Adrenal gland (tissue), 19 donors: Measurements from ENCODE around the gene WT1. TPM values are rescaled to one million over a fixed set of nuclear protein-coding genes. Genes with fewer than 3 reads are reported as not detected.

Experiments used
- DNase-seq, 7 donors: peaks; one replicate each; pipeline ENCODE4 v3.0.0-alpha.2; 2019 to 2020
- H3K27ac ChIP-seq, 5 donors: fragments of 200-600 bp; sonication (generic) in 4 of 5; 1 replicate in 3 of 5; 2 replicates in 2 of 5; pipeline versions ENCODE4 v1.5.1 to v1.8.0; 2016 to 2020; ENCODE audit warnings: mild to moderate bottlenecking in 1 of 5
- H3K27me3 ChIP-seq: fragments of 200-600 bp; 2 replicates; pipeline ENCODE4 v1.8.0; 2021
- H3K36me3 ChIP-seq, 2 donors: fragments of 200-600 bp; replicated peaks in 1 of 2; 1 replicate in 1 of 2; 2 replicates in 1 of 2; pipeline versions ENCODE4 v1.5.1 to v1.8.0; 2018 to 2022
- H3K4me1 ChIP-seq, 2 donors: fragments of 200-600 bp; replicated peaks in 1 of 2; 1 replicate in 1 of 2; 2 replicates in 1 of 2; pipeline versions ENCODE4 v1.5.1 to v1.8.0; 2018 to 2021
- H3K4me3 ChIP-seq, 4 donors: fragments of 200-600 bp; sonication (generic) in 3 of 4; one replicate each; pipeline ENCODE4 v1.5.1; 2016 to 2018
- H3K9me3 ChIP-seq, 3 donors: fragments of 200-600 bp; sonication (generic) in 1 of 3; replicated peaks in 1 of 3; 1 replicate in 2 of 3; 2 replicates in 1 of 3; pipeline versions ENCODE4 v1.5.1 to v1.8.0; 2016 to 2021
- CTCF ChIP-seq, 6 experiments: fragments of 450-650 bp in 4 of 6; fragments of 200-600 bp in 2 of 6; sonication (generic) in 1 of 6; IDR thresholded peaks; 1 replicate in 5 of 6; 2 replicates in 1 of 6; pipeline versions ENCODE4 v1.5.1 to v1.8.0; 2016 to 2021; ENCODE audit warnings: antibody characterized with exemption in 6 of 6, mild to moderate bottlenecking in 2 of 6, moderate library complexity in 1 of 6
- POLR2A ChIP-seq, 2 donors: fragments of 450-650 bp; IDR thresholded peaks; one replicate each; pipeline ENCODE4 v1.6.1; 2017; ENCODE audit warnings: antibody characterized with exemption in 2 of 2, mild to moderate bottlenecking in 2 of 2, moderate library complexity in 1 of 2
- WGBS, 4 donors: extraction: QIAGEN DNeasy Blood & Tissue Kit in 2 of 4; methylation state at CpG; one replicate each; pipeline versions ENCODE4 v1.1.5 to v1.1.7; 2013 to 2017; 5-methylcytosine and 5-hydroxymethylcytosine counted together
- intact Hi-C, 2 donors: fragments of 100-400 bp; cut with DNase I; formaldehyde crosslinking; loops; one replicate each; pipeline versions ENCODE4 v1.14.1 to v1.15.0; 2022 to 2023
- long read RNA-seq, 10 donors: library from polyadenylated mRNA in 3 of 10; unstranded in 2 of 10; stranded (forward) in 1 of 10; transcript quantifications; one replicate each; pipeline ENCODE4 v2.0.0 and lab custom pipeline, GENCODE V29; 2021 to 2026
- polyA plus RNA-seq, 3 donors: library from polyadenylated mRNA; stranded (reverse); fragments of 200-250 nt in 2 of 3; fragments of 350-450 nt in 1 of 3; fragmentation: Illumina TruSeq in 1 of 3; extraction: RNeasy Lipid Tissue Mini Kit (QIAGEN cat#74804) in 1 of 3; gene quantifications; one replicate each; pipeline ENCODE4 v1.2.3, GENCODE V29; 2013 to 2014
- total RNA-seq, 9 donors: library from RNA; depleted of rRNA in 4 of 9; stranded (reverse); fragments of >200 nt in 4 of 9; fragments of 120-200 nt in 1 of 9; fragmentation: NEBNext Ultra II Directional in 1 of 9; extraction: Animal tissue kit (Norgen Biotek cat#: 25700) in 1 of 9; gene quantifications; one replicate each; pipeline versions ENCODE4 v1.1.0 to v1.2.4, GENCODE V29; 2013 to 2023
- donor health status: healthy with polysubstance abuse.
- donor health status: Bipolar disorder and iron deficiency.
- donor health status: DM: yes; HTN: yes; CAD: no.
- donor health status: DM: no; HTN: no; CAD: no.
- donor health status: DM: no; HTN: no; CAD: no.
- donor health status: DM: yes; HTN: yes; CAD: no.

Gene WT1
- 1 to 10 TPM in 1 of 9 donors, under 1 TPM in 5, not detected in 3; 0.14 to 2.8 (median 0.40) TPM for total RNA-seq
- polyA plus RNA-seq = under 1 TPM; 0.15 to 0.56 (median 0.34) TPM
- long read RNA-seq, donor 1 = 0 reads
- long read RNA-seq, donor 2 = 0 reads
- long read RNA-seq, donor 3 = 0 reads
- long read RNA-seq, donor 4 = 0 reads
- long read RNA-seq, donor 5 = 0 reads
- long read RNA-seq, donor 6 = 0 reads
- long read RNA-seq, donor 7 = 0 reads
- long read RNA-seq, donor 8, partial matches to known transcripts = 358 of 606 reads
- long read RNA-seq, donor 8, other reads (novel, unspliced or antisense) = 247 of 606 reads
- long read RNA-seq, donor 9 = 0 reads
- long read RNA-seq, donor 10 = 0 reads

- Histone ChIP-seq H3K36me3 (no peaks in the 10 kb centered on the region), H3K27ac (no peak within 1 kb of the TSS), H3K9me3 (no peaks in the 10 kb centered on the region), H3K4me1 (peaks cover 0 to 14% of the 10 kb centered on the region in 2 donors), H3K27me3 (peaks cover 94% of the 10 kb centered on the region), H3K4me3 (peak within 1 kb of the TSS in 1 of 4 donors; percentile 39)
- intact Hi-C loops = no loop called here
- 0 to 8% (median 3%) methylated on average over 8 to 25 of the region's 25 CpGs for WGBS, 4 donors
- TF ChIP-seq CTCF (IDR thresholded peaks at IDR 0.05) (no peak), POLR2A (IDR thresholded peaks at IDR 0.05) (no peak)
- no peak for DNase-seq
Observed at GRCh38 chr11:32435511-32435941, at the start of gene WT1. Gene WT1 (minus strand): TSS chr11:32435539.

GRCh38 chr11:32479291-32479690, 44.0 kb upstream of the WT1 start:
- H3K27me3 ChIP-seq = no peaks in the 10 kb centered on the region
- H3K4me3 ChIP-seq = no peak overlapping the region
- H3K4me1 ChIP-seq = no peaks in the 10 kb centered on the region
- no peaks in the 10 kb centered on the region for H3K36me3 ChIP-seq
- TF ChIP-seq POLR2A (IDR thresholded peaks at IDR 0.05) (no peak), CTCF (IDR thresholded peaks at IDR 0.05) (no peak)
- WGBS, 4 donors = 67 to 82% (median 75%) methylated on average over 4 of the region's 4 CpGs
- intact Hi-C loops = no loop called here
- no peaks in the 10 kb centered on the region for H3K9me3 ChIP-seq
- no peak for DNase-seq
- H3K27ac ChIP-seq = no peak overlapping the region

GRCh38 chr11:32478277-32478731, 43.0 kb upstream of the WT1 start:
- no peaks in the 10 kb centered on the region for H3K4me1 ChIP-seq
- WGBS, 4 donors = 22 to 32% (median 25%) methylated on average over 7 of the region's 7 CpGs
- H3K27me3 ChIP-seq = no peaks in the 10 kb centered on the region
- no peak overlapping the region for H3K4me3 ChIP-seq
- H3K36me3 ChIP-seq = no peaks in the 10 kb centered on the region
- intact Hi-C loops = no loop called here
- TF ChIP-seq CTCF (IDR thresholded peaks at IDR 0.05) (no peak), POLR2A (IDR thresholded peaks at IDR 0.05) (no peak)
- no peak overlapping the region for H3K27ac ChIP-seq
- H3K9me3 ChIP-seq = no peaks in the 10 kb centered on the region
- no peak for DNase-seq

GRCh38 chr11:32473282-32473909, 38.1 kb upstream of the WT1 start:
- H3K27me3 ChIP-seq = no peaks in the 10 kb centered on the region
- no peak for TF ChIP-seq CTCF (IDR thresholded peaks at IDR 0.05)
- no peak for TF ChIP-seq POLR2A (IDR thresholded peaks at IDR 0.05)
- H3K4me1 ChIP-seq = no peaks in the 10 kb centered on the region
- no peak overlapping the region for H3K27ac ChIP-seq
- H3K9me3 ChIP-seq = no peaks in the 10 kb centered on the region
- H3K36me3 ChIP-seq = no peaks in the 10 kb centered on the region
- WGBS, 4 donors = 75 to 85% (median 81%) methylated on average over 5 of the region's 5 CpGs
- H3K4me3 ChIP-seq = no peak overlapping the region
- intact Hi-C loops = no loop called here
- peak in 1 of 7 donors; percentile 2 for DNase-seq
